ENCODE results near the gene LYPD6B.

DNA sequence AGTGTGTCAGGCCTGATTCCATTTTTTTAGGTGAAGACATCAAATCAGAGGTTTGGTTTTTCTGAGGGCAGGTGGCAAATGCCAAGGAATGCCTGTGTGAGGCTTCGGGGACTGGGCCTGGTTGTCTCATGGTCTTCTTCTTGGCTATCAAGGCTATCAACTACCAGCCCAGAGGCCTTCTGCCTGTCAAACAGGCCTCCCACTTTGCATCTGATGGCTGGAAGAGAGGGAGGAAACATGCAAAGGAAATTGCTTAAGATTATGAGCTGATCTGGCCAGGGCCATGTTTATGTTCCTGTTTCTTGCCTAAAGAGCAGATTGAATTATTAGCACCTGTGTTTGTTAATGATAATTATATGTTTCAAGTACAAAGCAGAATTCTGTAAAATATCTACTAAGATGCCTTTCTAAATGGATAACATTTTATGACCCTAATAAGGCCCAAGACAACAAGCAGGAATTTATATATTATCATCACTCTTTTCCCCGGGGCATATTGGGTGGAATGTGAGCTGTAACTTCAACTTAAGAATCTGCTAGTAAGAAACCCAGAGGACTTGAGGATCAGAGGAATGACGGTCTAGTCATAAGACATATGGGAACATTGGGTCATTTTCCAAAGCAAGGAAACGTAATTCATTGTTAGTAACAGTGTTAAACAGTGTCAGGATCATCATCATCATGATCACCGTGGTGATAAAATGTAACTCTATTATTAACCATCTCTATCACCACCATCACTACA is 123.2 kb downstream of the LYPD6B start:
- no peak for TF ChIP-seq RFX5 (IDR thresholded peaks at IDR 0.05; ENCODE audit: low read length)
- TF ChIP-seq, protein P1, sequence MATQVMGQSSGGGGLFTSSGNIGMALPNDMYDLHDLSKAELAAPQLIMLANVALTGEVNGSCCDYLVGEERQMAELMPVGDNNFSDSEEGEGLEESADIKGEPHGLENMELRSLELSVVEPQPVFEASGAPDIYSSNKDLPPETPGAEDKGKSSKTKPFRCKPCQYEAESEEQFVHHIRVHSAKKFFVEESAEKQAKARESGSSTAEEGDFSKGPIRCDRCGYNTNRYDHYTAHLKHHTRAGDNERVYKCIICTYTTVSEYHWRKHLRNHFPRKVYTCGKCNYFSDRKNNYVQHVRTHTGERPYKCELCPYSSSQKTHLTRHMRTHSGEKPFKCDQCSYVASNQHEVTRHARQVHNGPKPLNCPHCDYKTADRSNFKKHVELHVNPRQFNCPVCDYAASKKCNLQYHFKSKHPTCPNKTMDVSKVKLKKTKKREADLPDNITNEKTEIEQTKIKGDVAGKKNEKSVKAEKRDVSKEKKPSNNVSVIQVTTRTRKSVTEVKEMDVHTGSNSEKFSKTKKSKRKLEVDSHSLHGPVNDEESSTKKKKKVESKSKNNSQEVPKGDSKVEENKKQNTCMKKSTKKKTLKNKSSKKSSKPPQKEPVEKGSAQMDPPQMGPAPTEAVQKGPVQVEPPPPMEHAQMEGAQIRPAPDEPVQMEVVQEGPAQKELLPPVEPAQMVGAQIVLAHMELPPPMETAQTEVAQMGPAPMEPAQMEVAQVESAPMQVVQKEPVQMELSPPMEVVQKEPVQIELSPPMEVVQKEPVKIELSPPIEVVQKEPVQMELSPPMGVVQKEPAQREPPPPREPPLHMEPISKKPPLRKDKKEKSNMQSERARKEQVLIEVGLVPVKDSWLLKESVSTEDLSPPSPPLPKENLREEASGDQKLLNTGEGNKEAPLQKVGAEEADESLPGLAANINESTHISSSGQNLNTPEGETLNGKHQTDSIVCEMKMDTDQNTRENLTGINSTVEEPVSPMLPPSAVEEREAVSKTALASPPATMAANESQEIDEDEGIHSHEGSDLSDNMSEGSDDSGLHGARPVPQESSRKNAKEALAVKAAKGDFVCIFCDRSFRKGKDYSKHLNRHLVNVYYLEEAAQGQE (IDR thresholded peaks at IDR 0.05; ENCODE audit: low read depth, low read length): no peak
- TF ChIP-seq CTCF (IDR thresholded peaks at IDR 0.05): no peak
- TF ChIP-seq, protein P2, sequence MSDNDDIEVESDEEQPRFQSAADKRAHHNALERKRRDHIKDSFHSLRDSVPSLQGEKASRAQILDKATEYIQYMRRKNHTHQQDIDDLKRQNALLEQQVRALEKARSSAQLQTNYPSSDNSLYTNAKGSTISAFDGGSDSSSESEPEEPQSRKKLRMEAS (IDR thresholded peaks at IDR 0.05; ENCODE audit: low read depth): no peak
- no peak for TF ChIP-seq TAF1 (IDR thresholded peaks at IDR 0.05; ENCODE audit: borderline replicate concordance, low read depth, low read length)
- TF ChIP-seq POLR2AphosphoS5 (IDR thresholded peaks at IDR 0.05; ENCODE audit: low read depth, low read length): no peak
- no peak for TF ChIP-seq JUND (IDR thresholded peaks at IDR 0.05)

Measured in SK-N-SH (cell line).